GM19043 (cell line): Measurements from ENCODE around the gene KCNJ12.

Source experiments
- ATAC-seq: cut with Tn5 transposase; IDR thresholded peaks from one replicate; pipeline ENCODE4 v1.9.1; 2021; ENCODE audit warnings: low read depth; ENCODE audit not compliant: unreplicated experiment

KCNJ12 gene

DNA sequence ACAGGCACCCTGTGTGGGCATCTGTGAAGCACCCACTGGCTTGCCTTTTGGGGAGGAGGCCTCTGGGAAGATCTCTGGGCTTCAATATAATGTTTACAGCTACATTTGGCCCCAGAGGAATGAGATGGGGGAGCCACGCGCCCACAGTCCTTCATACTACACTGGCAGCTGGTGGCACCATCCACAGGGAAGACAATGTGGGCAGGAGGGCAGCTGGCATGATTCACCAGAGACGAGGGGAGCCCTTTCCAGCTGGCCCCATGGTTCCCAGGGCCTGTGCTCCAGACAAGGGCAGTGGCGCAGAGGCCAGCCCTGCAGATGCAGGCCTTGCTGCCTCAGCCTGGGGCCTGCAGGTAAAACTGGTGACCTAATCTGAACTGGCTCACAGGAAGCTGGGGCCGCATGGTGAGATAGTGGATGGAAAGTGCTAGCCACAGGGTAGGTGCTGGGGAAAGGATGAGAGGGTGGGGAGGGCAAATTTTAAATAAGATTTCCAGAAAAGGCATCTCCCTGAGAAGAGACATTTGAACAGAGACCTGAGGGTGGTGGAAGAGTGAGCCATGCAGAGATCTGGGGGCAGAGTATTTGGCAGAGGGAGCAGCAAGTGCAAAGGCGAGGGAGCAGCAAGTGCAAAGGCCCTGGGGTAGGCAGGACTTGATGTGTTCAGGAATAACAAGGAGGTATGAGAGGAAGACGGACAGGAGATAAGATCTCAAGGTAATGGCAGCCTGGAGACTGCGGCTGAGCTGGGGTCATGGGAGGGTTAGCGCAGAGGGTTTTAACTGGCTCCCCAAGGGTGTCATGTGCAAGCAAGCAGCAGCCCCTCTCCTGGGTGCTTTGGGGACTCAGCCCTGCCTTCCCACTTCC, 12.1 kb upstream of the KCNJ12 start:
- no peak for ATAC-seq

DNA sequence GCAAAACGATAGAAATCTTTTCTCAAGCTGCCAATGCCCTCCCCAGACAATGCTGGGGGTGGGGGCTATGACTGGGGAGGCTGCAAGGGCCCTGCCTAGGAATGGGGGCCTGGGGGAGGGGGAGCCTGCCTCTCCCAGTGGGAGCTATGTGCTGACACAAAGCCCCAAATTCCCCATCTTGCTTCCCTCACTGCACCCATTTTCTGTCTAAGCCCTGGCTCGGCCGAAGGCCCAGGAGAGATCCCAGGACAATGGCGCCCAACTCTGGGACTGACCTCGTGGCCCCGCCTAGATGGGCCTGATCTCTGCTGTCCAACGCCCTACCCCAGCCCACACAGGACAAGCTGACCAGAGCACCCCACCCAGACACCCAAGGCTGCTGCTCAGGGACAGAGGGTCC, 11.1 kb upstream of the KCNJ12 start:
- ATAC-seq, result no peak

DNA sequence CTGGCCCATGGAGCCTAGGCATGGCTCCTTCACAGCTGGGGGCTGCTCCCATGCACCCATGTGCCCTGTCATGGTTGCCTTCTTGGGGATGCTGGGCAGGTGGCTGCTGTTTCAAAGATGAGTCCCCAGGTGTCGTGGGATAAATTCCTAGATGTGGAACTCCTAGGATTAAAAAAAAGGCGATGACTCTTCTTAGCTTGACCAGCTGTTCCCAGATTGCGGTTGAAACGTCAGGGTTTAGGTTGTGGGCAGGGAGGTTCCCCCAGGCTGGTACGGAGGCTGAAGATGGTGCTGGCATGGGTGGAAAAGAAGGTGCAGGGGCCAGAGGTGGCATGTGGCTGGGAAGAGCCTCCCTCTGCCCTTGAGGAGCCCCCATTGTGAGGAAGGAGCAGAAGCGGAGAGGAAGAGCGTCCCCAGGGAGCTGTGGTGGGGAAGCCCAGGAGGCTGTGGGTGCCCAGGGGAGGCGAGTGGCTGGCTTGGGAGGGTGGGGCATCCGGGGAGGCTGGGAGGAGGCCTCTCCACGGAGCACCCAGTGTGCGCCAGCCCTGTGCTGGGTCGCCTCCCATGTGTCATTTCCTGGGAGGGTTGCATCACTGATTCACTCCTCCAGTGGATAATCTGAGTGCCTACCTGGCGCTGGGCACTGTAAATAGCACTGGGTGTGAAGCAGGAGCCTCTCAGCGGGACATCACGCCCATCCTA, 7.5 kb upstream of the KCNJ12 start:
- no peak for ATAC-seq

DNA sequence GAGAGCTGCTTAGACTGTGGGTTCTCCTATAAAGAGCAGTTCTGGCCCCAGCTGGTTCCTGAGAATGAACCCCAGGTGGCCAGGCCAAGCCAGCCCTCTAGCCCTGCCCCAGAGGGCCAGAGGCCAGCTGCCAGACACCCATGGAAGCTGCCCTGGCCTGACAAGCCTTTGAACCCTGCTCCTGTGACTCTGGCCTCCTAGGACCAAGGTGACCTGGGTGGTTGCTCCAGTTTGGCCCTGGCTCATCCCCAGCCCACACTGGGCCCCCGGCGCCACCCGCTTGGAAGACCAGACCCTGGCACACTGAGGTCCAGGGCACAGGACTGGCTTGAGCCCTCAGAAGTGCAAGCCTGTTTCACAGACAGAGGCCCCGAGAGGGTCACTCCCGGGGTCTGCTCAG, 6.8 kb upstream of the KCNJ12 start:
- ATAC-seq, result no peak

DNA sequence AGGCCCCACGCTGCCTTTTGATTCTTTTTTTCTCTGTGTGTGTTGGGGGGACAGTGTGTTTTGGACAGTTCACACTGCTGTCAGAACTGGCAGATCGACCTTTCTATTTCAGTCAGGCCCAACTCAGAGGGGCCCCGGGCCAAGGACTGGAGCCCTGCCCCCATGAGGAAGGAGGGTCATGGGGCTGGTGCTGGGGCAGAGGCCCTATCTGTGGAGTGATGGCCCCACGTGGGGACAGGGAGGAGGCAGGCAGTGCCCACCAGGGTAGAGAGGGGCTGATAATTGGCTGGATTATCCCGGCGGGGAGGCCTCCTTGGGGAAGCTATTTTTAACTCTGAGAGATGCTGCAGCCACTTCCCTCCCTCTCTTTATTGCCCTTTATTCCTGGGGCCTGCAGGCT, 5.7 kb upstream of the KCNJ12 start:
- no peak for ATAC-seq

DNA sequence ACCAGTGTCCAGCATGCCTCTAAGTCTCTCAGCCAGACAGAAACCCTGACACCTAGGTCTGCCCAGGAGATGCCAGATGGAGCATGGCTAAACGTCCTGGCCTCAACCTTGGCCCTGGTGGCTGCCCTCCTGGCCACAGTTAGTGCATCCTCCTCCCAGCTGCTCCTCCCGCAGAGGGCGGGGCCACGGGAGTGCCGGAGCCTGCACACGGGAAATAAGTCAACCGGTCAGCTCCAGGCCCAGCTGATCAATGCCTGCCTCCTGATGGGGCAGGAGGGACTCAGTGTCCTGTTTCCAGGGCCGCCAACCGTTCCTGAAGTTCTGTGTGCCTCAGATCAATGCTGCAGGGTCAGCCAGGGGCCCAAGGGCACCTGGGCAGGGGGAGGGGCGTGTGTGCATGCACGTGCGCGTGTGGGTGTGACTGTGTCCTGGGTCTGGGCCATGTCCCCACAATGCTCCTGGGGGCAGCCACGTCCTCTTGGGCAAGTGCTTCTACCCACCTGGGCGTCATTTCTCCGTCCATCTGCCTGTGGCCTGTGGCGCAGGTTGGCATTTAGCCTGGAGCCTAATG, 4.6 kb upstream of the KCNJ12 start:
- ATAC-seq, result no peak

DNA sequence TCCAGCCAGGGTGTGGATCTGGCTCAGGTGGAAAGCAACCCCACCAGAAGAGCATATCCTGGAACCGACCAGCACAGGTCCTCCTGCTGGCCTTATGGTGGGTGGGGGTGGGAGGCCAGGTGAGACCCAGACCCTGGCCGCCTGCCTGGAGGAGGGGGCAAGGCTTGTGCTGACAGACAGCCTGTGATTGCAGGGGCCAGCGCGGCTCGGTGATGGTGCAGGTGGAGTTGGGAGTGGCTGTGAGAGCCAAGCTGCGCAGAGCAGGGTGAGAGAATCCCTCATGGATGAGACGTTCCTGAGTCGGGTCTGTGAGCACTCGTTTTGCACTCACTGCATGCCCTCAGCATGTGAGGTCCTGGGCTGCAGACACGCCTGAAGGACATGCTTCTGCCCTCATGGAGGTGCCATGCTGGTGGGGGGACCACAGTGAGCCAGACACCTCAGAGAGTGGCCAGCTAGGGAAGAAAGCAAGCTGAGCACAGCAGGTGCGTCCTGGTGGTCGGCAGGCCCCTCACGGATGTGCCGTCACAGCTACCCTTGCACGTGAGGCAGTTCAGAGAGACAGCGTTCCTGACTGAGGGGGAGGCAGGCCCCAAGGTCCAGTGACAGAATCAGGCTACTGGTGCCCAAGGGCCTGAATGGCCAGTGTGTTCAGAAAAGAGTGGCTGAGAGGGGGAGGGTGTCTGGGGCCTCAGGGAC, 3.8 kb upstream of the KCNJ12 start:
- no peak for ATAC-seq

DNA sequence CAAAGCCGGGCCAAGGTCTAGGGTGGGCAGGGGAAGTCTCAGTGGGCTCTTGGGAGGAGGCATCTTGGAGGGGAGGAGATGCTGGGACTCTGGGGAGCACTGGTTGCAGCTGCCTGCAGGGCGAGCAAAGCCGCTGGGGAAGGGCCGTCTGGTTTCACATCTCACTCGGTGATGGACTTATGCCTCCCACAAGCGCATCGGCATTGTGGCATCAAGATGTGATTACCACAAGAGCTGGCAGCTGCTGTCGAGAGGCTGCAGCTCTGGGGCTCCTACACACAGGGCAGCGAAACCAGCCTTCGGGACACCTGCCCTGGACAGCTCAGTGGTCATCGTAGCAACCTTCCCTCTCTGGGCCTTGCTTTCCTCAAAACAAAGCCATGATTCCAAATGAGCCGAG, 3.1 kb upstream of the KCNJ12 start:
- ATAC-seq, result no peak

DNA sequence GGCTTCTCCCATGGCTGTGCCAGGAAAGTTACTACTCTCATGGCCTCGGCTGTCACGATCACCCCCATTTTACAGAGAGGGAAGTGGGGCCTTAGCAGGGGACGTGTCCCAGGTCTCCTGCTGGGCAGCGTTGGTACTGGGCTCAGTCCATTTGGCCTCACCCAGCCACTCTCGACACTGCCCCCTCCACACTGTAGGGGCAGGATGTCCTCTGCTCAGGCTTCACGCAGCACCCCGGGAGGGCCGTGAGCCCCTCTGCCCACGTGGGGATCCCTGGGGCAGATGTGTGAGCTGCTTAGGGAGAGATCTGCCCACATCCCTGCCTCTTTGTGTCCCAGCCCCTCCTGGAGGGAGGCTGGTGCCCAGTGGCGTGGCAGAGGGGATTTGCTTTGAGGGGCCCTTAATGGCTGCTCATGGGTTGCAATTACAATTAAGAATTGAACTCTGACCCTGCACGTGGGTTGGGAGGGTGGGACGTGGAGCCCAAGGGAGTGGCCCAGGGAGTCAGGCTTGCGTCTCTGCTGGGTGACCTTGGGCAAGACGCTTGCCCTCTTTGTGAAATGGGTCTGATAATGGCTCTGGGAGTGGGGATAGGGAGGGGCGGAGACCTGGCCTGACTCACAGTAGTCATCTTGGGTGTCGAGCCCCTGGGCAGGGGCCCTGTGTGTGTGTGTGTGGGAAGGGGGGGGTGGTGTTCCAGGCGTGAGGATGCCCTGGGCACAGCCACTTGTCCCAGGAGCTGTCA, 2.3 kb upstream of the KCNJ12 start:
- ATAC-seq, result no peak

DNA sequence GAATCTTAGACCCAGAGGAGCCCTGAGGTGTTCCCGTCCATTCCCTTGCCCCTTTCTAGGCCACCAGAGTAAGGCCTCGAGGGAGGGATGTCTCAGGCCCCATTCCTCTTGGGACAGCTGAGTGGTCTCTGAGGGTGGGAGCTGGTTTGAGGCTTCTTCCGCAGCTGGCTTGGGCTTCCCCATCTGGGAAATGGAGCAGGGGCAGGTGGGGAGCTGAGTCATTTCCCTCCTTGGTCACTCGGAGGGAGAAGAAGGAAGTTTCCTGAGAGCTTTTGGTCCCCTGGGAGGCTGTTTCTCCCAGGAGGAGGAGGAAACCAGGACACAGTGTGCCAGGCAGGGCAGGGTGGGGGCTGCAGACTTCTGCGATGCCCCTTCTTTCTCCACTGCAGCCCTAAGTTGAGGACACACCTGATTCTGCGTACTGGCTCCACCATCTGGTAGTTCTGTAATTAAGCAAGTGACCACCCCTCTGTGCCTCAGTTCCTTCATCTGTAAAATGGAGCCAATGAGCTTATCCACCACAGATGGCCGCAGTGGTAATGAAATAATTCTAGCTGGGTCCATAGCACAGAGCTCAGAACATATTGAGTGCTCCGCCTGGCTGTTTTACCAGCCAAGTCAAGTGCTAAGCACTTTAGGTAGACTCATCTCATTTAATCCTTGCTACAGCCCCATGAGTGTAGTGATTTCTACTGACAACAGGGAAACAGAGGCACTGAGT, 1.6 kb upstream of the KCNJ12 start:
- no peak for ATAC-seq

DNA sequence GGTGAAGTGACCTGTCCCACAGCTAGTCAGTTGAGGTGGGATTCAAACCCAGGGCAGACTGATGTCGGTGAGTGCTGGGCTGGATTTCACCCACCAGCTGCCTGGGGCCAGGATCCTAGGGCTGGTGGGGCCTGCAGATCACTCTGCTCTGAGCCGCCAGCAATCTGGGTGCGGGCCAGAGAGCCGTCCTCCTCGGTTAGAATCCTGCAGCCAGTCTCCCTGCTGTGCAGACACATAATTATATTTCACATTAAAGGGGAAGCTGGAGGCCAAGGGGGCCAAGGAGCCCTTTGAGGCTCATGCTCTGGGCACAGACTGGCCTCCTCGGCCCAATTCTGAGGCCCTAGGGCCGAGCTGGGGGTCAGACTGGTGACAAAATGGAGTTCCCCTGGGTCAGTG, 996 bp upstream of the KCNJ12 start:
- no peak for ATAC-seq

DNA sequence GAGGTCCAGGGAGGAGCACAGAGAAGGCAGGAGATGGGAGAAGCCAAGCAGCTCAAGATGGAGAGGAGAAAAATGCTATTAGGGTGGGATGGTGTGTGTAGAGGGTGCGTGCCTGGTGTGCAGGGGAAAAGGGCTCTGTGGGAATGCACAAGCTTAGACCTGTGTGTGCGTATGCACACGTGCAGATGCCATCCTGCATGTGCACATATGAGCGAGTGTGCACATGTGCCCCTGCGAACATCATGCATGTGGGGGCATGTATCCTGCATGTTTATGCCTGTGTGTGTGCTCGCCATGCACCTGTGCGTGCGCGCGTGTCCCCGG, 438 bp upstream of the KCNJ12 start:
- ATAC-seq, result no peak

DNA sequence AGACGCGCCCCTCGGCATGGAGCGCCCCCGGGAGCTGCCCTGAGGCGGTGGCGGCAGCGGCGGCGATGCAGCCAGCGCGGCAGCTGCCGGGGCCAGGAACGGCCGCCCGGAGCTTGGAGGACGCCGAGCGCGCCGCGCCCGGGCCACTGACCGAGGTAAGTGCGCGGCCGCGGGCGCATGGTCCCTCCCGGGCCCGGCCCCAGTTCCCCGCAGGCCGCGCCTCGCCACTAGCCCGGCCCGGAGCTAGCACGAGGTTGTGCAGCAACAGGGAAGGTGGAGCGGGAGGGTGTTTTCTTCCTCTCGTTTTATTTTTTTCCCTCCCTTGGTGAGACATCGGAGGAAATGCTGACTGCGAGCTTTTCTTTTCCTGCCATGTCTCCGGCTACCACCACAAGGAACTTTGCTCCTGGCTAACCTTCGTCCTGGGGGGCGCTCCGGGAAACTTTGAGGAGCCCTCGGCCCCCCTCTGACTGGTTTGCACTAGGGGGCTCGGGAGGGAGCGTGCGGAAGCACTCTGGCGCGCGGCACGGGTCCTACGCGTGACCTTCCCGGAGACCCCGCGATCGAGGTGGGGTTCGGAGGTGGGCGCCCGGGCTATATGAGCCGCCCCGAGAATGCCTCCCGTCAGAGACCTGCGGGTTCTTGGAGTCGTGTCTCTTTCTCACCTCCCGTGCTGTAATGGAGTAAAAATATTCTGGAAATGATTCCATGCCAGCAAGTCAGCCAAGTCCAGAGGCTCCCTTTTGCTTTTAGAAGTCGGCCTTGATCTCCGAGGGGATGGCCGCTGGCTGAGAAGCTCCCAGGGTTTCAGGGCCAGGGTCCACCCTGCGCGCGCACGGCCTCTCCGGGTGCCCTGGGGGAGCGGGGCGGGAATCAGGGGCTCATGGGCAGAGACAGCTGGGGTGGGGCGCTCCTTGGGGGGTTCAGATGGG, 868 bp downstream of the KCNJ12 start:
- ATAC-seq, result no peak

DNA sequence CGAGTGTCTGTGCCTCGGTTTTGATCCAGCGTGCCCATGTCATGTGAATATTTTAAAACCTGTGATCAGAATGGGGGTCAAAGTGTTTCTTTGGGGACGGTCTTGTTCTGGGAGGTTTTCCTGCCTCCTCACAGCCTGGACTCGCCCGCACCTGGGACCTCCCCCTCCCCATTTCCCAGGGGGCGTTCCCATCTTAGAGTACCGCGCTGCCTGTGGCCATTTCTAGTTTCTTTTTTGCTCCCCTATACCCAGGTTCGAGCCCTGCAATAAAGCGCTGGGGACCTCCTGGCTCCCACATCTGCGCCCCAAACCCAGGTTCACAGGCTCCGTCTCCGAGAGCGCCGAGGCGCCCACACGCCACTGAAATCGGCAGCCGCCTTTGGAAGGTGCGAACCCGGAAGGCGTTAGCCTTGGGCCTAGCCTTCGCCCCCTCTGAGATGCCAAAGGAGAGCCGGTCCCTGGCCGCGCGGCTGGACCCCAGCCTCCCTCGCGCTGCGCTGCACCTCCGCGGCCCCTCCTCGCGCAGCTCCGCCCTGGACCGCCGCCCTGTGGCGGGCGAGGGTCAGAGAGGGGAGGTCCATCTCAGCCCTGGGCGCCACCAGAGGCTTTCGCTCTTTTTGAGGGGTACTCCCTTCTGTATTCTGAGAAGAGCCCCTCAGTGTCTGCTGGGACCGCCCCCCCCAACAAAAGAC, 1.7 kb downstream of the KCNJ12 start:
- no peak for ATAC-seq

DNA sequence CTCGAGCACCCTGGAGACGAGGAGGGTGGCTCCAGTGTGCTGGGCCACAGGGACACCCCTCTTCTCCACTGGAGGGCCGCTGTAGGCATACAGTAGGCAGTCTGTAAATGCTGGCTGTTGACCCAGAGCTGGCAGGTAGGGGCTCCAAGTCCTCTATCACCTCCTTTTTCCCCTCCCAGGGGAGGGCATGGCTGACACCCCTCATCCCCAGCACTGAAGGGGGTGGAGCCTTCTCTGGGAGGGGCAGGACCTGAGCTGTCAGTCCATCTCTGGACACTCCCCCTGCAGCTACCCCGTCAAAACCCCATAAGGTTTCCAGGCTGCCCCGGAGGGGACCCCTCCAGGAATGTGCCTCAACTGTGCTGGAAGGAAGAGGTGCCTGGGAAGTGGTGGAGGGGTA, 2.4 kb downstream of the KCNJ12 start:
- no peak for ATAC-seq

DNA sequence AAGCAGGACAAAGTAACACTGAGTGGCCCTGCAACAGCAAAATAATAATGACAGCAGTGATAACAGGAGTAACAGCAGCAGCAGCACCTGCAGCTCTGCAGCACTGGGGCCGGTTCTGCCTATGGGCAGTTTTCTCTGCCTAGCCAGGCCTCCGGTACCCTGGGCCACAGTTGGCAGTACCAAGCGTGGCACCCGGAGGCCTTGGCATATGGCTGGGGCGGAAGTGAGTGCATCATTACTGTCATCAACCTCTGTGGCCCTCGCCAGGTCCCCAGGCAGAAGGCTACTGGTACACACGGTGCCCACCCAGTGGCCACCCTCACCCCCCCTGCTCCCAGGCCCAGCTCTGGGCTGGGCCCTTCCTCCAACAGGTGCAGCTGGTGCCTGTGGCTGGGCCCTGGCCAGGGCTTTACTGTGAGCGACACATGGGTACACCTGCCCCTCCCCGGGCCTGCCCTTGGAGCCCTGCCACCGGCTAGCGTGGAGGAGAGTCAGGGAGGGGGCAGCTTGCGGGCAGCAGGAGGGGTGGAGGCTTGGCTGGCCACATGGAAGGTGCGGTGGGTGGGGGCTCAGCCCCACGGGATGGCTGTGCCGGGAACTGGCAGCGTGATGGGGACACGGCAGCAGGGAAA, 3.0 kb downstream of the KCNJ12 start:
- no peak for ATAC-seq

DNA sequence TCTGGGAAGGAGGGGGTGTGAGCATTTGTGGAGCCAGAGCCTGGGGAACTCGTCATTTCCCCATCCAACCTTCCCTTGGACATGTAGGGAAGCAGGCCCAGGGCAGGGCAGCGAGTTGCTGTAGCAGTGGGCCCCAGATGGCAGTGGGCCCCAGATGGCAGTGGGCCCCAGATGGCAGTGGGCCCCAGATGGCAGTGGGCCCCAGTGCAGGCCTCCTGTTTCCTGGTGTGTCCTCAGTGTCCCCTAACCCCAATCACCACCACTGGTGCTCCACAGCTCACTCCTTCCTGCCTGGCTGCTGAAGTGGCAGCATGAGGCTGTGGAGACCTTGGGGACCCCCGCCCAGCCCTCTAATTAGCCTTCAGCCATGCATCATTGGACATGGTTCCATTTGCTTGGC, 4.5 kb downstream of the KCNJ12 start:
- no peak for ATAC-seq
